Gastroesophageal sphincter (tissue), 4 donors: ENCODE measurements around the gene MXI1. TPM values are rescaled to one million over a fixed set of nuclear protein-coding genes. Genes with fewer than 3 reads are reported as not detected.
A peak's percentile ranks its signal among the peaks of the same experiment; 100 is the strongest.

Experiments
- ATAC-seq: fragments of 150-250 bp; one replicate; pipeline ENCODE4 v1.9.1; 2016; ENCODE audit warnings: mild to moderate bottlenecking, moderate library complexity
- H3K27ac ChIP-seq, 4 donors: fragments of 200-600 bp; sonication (generic) in 3 of 4; 1 replicate in 3 of 4; 2 replicates in 1 of 4; pipeline ENCODE4 v1.5.1; 2016 to 2019
- H3K27me3 ChIP-seq: fragments of 200-600 bp; sonication (generic); one replicate; pipeline ENCODE4 v1.5.1; 2019
- H3K36me3 ChIP-seq, 2 donors: fragments of 200-600 bp; sonication (generic); one replicate each; pipeline ENCODE4 v1.5.1; 2019; ENCODE audit warnings: control low read depth in 1 of 2
- H3K4me1 ChIP-seq, 3 donors: fragments of 200-600 bp; sonication (generic); 1 replicate in 2 of 3; 2 replicates in 1 of 3; pipeline ENCODE4 v1.5.1; 2016 to 2019; ENCODE audit warnings: control low read depth in 2 of 3
- H3K4me3 ChIP-seq, 2 donors: fragments of 200-600 bp; sonication (generic); one replicate each; pipeline ENCODE4 v1.5.1; 2019; ENCODE audit warnings: mild to moderate bottlenecking in 1 of 2, moderate library complexity in 1 of 2
- H3K9me3 ChIP-seq, 3 donors: fragments of 200-600 bp; sonication (generic); one replicate each; pipeline ENCODE4 v1.5.1; 2017 to 2019; ENCODE audit warnings: control low read depth in 2 of 3
- CTCF ChIP-seq, 4 experiments: fragments of 200-600 bp in 2 of 4; fragments of 450-650 bp in 2 of 4; sonication (generic) in 1 of 4; IDR thresholded peaks; one replicate each; pipeline ENCODE4 v1.5.1; 2017 to 2019; ENCODE audit warnings: antibody characterized with exemption in 4 of 4, mild to moderate bottlenecking in 2 of 4, moderate library complexity in 2 of 4
- EP300 ChIP-seq: sonication (generic); formaldehyde crosslinking; IDR thresholded peaks from one replicate; pipeline ENCODE4 v1.6.1; 2017; ENCODE audit warnings: antibody characterized with exemption, mild to moderate bottlenecking
- POLR2A ChIP-seq, 2 donors: fragments of 450-650 bp; IDR thresholded peaks; one replicate each; pipeline ENCODE4 v1.6.1; 2017; ENCODE audit warnings: antibody characterized with exemption in 2 of 2, mild to moderate bottlenecking in 2 of 2, moderate library complexity in 1 of 2
- POLR2AphosphoS5 ChIP-seq: sonication (generic); formaldehyde crosslinking; IDR thresholded peaks from one replicate; pipeline ENCODE4 v1.6.1; 2017; ENCODE audit warnings: antibody characterized with exemption
- WGBS, 2 donors: methylation state at CpG; one replicate each; pipeline ENCODE4 v1.1.5; 2018; ENCODE audit warnings: low coverage in 1 of 2; 5-methylcytosine and 5-hydroxymethylcytosine counted together
- total RNA-seq, 4 donors: library from RNA; depleted of rRNA; stranded (reverse); fragments of >200 nt; gene quantifications; one replicate each; pipeline ENCODE4 v1.1.0, GENCODE V29; 2016

The MXI1 gene
- total RNA-seq, 4 donors from 2014 or later: 103 to 279 (median 218) TPM

DNA sequence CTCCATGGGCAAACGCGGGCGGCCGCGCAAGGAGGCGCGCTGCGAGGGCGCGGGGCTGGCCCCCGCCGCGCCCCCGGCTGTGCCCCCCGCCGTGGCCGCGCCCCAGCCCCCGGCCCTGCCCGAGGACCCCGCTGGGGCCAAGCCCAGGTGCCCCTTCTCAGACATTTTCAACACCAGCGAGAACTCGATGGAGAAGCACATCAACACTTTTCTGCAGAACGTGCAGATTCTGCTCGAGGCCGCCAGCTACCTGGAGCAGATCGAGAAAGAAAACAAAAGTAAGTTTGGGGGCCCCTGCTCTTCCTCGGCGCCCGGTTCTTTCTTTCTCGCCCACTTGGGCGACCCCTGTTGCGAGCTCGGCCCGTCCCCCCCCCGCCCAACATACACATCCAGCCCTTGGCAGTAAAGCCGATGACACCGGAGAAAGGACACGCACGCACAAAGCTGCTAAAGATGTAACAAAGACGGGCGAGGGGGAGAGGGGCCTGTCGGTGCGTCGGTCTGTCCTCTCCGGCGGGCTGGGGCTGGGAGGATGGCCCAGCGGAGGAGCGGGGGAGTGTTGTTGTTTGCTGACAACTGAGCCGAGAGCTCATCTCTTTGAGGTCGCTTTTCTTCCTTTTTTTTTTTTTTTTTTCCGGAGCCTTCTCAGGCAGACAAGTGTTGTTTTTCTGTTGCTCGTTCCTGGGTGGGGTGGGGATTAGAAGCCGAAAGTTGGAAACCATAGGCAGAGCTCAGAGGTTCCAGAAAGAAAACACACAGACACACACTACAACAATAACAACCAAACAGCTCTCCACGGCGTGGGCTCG is 604 bp downstream of the MXI1 start:
- WGBS, 2 donors: 0% methylated on average over 7 to 8 of the region's 57 CpGs
- H3K27ac ChIP-seq: peak overlapping the region; percentile 92 to 100 (median 98)
- peaks cover 0 to 29% (median 15%) of the 10 kb centered on the region in 3 donors for H3K4me1 ChIP-seq
- no peaks in the 10 kb centered on the region for H3K27me3 ChIP-seq
- H3K36me3 ChIP-seq: no peaks in the 10 kb centered on the region
- no peak for TF ChIP-seq CTCF (IDR thresholded peaks at IDR 0.05)
- TF ChIP-seq POLR2A (IDR thresholded peaks at IDR 0.05): no peak
- TF ChIP-seq EP300: no peak
- TF ChIP-seq POLR2AphosphoS5: no peak
- peak overlapping the region; percentile 62 to 97 for H3K4me3 ChIP-seq
- no peaks in the 10 kb centered on the region for H3K9me3 ChIP-seq
- ATAC-seq: no peak

DNA sequence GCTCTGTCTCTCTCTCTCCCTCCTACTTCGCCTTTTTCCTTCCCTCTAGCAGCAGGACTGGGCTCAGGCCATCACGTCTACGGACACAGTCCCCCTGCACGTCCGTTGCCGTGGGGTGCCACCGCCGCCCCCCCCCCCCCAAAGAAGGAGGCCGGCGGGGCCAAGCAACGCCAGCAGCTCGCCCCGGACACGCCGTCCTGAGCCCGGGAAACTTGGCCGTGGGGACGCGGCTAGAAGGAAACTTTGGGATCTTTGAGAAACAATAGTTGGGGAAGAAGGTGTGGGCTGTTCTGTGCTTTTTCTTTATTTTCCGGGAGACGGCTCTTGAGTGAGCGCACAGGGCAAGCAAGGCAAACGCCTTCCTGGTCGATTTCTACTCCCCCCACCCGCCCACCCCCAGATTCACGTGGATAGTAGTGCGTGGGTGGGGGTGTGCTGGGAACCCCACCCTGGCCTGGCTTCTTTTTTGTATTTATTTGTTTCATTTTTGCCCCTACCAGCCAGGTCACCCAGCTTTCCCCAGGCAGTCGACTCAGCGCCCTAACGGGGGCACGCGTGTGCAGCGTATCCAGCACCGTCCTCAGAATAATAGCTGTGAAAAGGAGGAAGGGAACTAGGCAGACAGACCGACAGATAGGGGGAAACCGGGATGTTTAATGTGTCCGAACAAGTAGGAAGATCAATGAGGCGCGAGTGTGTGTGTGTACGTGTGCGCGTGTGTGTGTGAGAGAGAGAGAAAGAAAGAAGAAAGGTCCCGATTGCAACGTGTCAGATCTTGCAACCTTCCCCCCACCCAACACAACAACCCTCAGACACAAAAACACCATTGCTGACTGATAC is 1.4 kb downstream of the MXI1 start:
- WGBS, 2 donors: 0% methylated on average over 3 to 25 of the region's 44 CpGs
- ATAC-seq: no peak
- Histone ChIP-seq H3K27me3 (no peaks in the 10 kb centered on the region), H3K36me3 (no peaks in the 10 kb centered on the region), H3K27ac (peak overlapping the region; percentile 92 to 100 (median 98)), H3K4me1 (peaks cover under 1 to 37% (median 15%) of the 10 kb centered on the region in 3 donors), H3K4me3 (peak overlapping the region; percentile 62 to 97), H3K9me3 (no peaks in the 10 kb centered on the region)
- peak in 1 of 2 donors; percentile 10 for TF ChIP-seq POLR2A (IDR thresholded peaks at IDR 0.05)
- peak in 2 of 4 experiments; percentile 22 to 51 for TF ChIP-seq CTCF (IDR thresholded peaks at IDR 0.05)
- no peak for TF ChIP-seq EP300

- Histone ChIP-seq H3K9me3 (no peaks in the 10 kb centered on the region), H3K4me3 (peak overlapping the region; percentile 62 to 97), H3K4me1 (peaks cover 5 to 43% (median 21%) of the 10 kb centered on the region in 3 donors), H3K27me3 (no peaks in the 10 kb centered on the region), H3K36me3 (no peaks in the 10 kb centered on the region), H3K27ac (peak overlapping the region; percentile 92 to 100 (median 98))
- TF ChIP-seq POLR2AphosphoS5: peak; percentile 41
- no peak for TF ChIP-seq CTCF (IDR thresholded peaks at IDR 0.05)
- 0 to 4% methylated on average over 9 to 11 of the region's 24 CpGs for WGBS, 2 donors
- ATAC-seq: no peak
Observed at GRCh38 chr10:110209454-110209925, 2.1 kb downstream of the MXI1 start.

GRCh38 chr10:110209926-110210673 is 2.7 kb downstream of the MXI1 start:
- peak; percentile 14 for ATAC-seq
- TF ChIP-seq EP300: no peak
- peak; percentile 9 to 40 for TF ChIP-seq POLR2A (IDR thresholded peaks at IDR 0.05)
- Histone ChIP-seq H3K36me3 (no peaks in the 10 kb centered on the region), H3K4me1 (peaks cover 5 to 49% (median 22%) of the 10 kb centered on the region in 3 donors), H3K4me3 (peak overlapping the region; percentile 62 to 97), H3K27ac (peak overlapping the region; percentile 92 to 100 (median 98)), H3K27me3 (no peaks in the 10 kb centered on the region), H3K9me3 (no peaks in the 10 kb centered on the region)
- WGBS, 2 donors: no CpG with 5 or more reads among the region's 63 CpGs
